ENCODE measurements around the gene CRHR2. TPM values are rescaled to one million over a fixed set of nuclear protein-coding genes. Genes with fewer than 3 reads are reported as not detected.

Gene CRHR2
- total RNA-seq, 1 donor from 2014 or later: not detected

- Histone ChIP-seq H3K4me3 (no peak overlapping the region), H3K4me1 (peaks cover 8% of the 10 kb centered on the region), H3K36me3 (no peaks in the 10 kb centered on the region), H3K27me3 (ENCODE audit: low read depth) (no peaks in the 10 kb centered on the region), H3K27ac (no peak overlapping the region), H3K9me3 (no peaks in the 10 kb centered on the region)
- DNase-seq: no peak
- no peak for TF ChIP-seq CTCF (IDR thresholded peaks at IDR 0.05)
- peak; percentile 4 to 37 for ATAC-seq
- intact Hi-C loops (cut with DNase I): no loop called here
These were observed 12.0 kb upstream of the CRHR2 start for GRCh38 chr7:30694218-30694745.

- H3K27ac ChIP-seq: no peak overlapping the region
- no peaks in the 10 kb centered on the region for H3K9me3 ChIP-seq
- intact Hi-C loops (cut with DNase I): no loop called here
- no peak overlapping the region for H3K4me3 ChIP-seq
- DNase-seq (no peak), ATAC-seq (no peak)
- no peaks in the 10 kb centered on the region for H3K27me3 ChIP-seq (ENCODE audit: low read depth)
- H3K36me3 ChIP-seq: no peaks in the 10 kb centered on the region
- TF ChIP-seq CTCF (IDR thresholded peaks at IDR 0.05): no peak
- peaks cover 8% of the 10 kb centered on the region for H3K4me1 ChIP-seq
These were observed 10.6 kb upstream of the CRHR2 start for GRCh38 chr7:30692882-30693281.

DNA sequence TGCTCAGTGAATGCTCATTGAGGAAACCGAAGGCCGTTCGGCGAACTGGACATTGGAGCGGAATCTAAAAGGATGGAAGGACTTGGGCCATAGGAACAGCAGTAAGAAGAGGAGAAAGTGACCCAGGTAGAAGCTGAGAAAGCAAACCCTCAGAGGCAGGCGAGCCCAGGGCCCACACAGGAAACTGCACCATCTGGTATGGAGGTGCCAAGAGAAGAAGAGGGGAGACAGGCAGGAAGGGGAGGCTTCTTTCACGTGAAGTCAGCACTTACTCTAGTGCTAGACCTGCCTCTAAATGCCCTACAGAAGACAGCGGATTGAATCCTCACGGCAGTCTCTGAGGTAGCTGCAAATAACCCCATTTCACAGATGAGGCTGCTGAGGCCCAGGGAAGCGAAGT is 10.2 kb upstream of the CRHR2 start:
- intact Hi-C loops (cut with DNase I): no loop called here
- Histone ChIP-seq H3K4me3 (no peak overlapping the region), H3K27me3 (ENCODE audit: low read depth) (no peaks in the 10 kb centered on the region), H3K9me3 (no peaks in the 10 kb centered on the region), H3K27ac (no peak overlapping the region), H3K4me1 (peaks cover 6% of the 10 kb centered on the region), H3K36me3 (no peaks in the 10 kb centered on the region)
- no peak for TF ChIP-seq CTCF (IDR thresholded peaks at IDR 0.05)
- no peak for ATAC-seq
- DNase-seq: no peak

GRCh38 chr7:30690011-30690410 is 7.8 kb upstream of the CRHR2 start:
- H3K4me1 ChIP-seq: no peaks in the 10 kb centered on the region
- ATAC-seq: no peak
- intact Hi-C loops (cut with DNase I): no loop called here
- H3K27me3 ChIP-seq (ENCODE audit: low read depth): no peaks in the 10 kb centered on the region
- TF ChIP-seq CTCF (IDR thresholded peaks at IDR 0.05): no peak
- no peaks in the 10 kb centered on the region for H3K9me3 ChIP-seq
- no peak for DNase-seq
- H3K4me3 ChIP-seq: no peak overlapping the region
- no peak overlapping the region for H3K27ac ChIP-seq
- H3K36me3 ChIP-seq: no peaks in the 10 kb centered on the region

DNA sequence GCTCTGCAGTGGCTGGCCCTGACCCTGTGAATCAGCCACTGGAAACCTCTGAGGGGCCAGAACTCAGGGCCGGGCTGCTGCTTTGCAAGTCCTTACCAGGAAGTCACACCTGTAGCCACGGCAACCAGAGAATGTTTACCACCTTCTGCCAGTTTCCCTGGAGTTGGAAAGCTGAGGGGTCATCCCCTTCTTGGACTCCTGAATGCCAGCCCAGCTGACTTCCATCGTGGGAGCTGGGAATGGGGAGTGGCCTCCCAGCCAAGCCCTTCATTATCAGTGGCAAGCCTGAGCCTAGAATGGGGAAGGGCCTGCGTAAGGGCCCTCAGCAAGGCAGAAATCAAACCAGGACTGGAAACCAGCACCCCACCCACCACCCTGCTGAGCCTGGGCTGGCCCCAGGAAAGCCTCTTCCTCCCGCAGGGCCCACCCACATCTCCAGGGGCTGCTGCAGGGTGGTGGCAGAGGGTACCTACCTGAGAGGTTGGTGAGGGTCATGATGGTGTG is 6.5 kb upstream of the CRHR2 start:
- intact Hi-C loops (cut with DNase I): no loop called here
- no peak for TF ChIP-seq CTCF (IDR thresholded peaks at IDR 0.05)
- H3K36me3 ChIP-seq: no peaks in the 10 kb centered on the region
- H3K9me3 ChIP-seq: no peaks in the 10 kb centered on the region
- no peaks in the 10 kb centered on the region for H3K4me1 ChIP-seq
- DNase-seq (no peak), ATAC-seq (peak; percentile 34 to 36)
- H3K27me3 ChIP-seq (ENCODE audit: low read depth): no peaks in the 10 kb centered on the region
- no peak overlapping the region for H3K4me3 ChIP-seq
- H3K27ac ChIP-seq: no peak overlapping the region
